Suprapubic skin (tissue), 4 donors: ENCODE measurements around the gene ZNF773. TPM values are rescaled to one million over a fixed set of nuclear protein-coding genes. Genes with fewer than 3 reads are reported as not detected.
A peak's percentile ranks its signal among the peaks of the same experiment; 100 is the strongest.
"Not testable (repeated sequence)": the region's sequence is repeated elsewhere in the genome, so short reads cannot be mapped to it uniquely, and the experiment has no call there.

ENCODE experiments used
- DNase-seq, 2 donors: peaks; one replicate each; pipeline ENCODE4 v3.0.0-alpha.2; 2019; ENCODE audit warnings: low spot score in 2 of 2
- H3K27ac ChIP-seq: fragments of 200-600 bp; sonication (generic); one replicate; pipeline ENCODE4 v1.5.1; 2019
- H3K27me3 ChIP-seq: fragments of 200-600 bp; sonication (generic); one replicate; pipeline ENCODE4 v1.5.1; 2019
- H3K36me3 ChIP-seq: fragments of 200-600 bp; sonication (generic); one replicate; pipeline ENCODE4 v1.5.1; 2019
- H3K4me1 ChIP-seq: fragments of 200-600 bp; sonication (generic); one replicate; pipeline ENCODE4 v1.5.1; 2019
- H3K4me3 ChIP-seq: fragments of 200-600 bp; sonication (generic); one replicate; pipeline ENCODE4 v1.5.1; 2019; ENCODE audit warnings: mild to moderate bottlenecking
- H3K9me3 ChIP-seq: fragments of 200-600 bp; sonication (generic); one replicate; pipeline ENCODE4 v1.5.1; 2019
- EP300 ChIP-seq: sonication (generic); formaldehyde crosslinking; IDR thresholded peaks from one replicate; pipeline ENCODE4 v1.6.1; 2017; ENCODE audit warnings: antibody characterized with exemption
- POLR2A ChIP-seq, 2 donors: fragments of 450-650 bp; IDR thresholded peaks; one replicate each; pipeline ENCODE4 v1.6.1; 2017; ENCODE audit warnings: antibody characterized with exemption in 2 of 2, mild to moderate bottlenecking in 2 of 2, moderate library complexity in 2 of 2
- POLR2AphosphoS5 ChIP-seq, 3 donors: sonication (generic); formaldehyde crosslinking; IDR thresholded peaks; one replicate each; pipeline ENCODE4 v1.6.1; 2017; ENCODE audit warnings: antibody characterized with exemption in 3 of 3
- WGBS: methylation state at CpG from one replicate; pipeline ENCODE4 v1.1.5; 2018; 5-methylcytosine and 5-hydroxymethylcytosine counted together
- total RNA-seq, 4 donors: library from RNA; depleted of rRNA; stranded (reverse); fragments of >200 nt; gene quantifications; one replicate each; pipeline ENCODE4 v1.1.0, GENCODE V29; 2016
- TF ChIP-seq, protein P1 (sequence below), 2 donors: fragments of 200-600 bp in 1 of 2; fragments of 450-650 bp in 1 of 2; sonication (generic) in 1 of 2; IDR thresholded peaks; one replicate each; pipeline ENCODE4 v1.5.1; 2016 to 2019; ENCODE audit warnings: antibody characterized with exemption in 2 of 2, mild to moderate bottlenecking in 1 of 2, moderate library complexity in 1 of 2

ZNF773 gene
- 10 to 100 TPM; 10.5 to 24.1 (median 16.2) TPM for total RNA-seq

- H3K27me3 ChIP-seq = not testable (repeated sequence)
- TF ChIP-seq POLR2AphosphoS5 (IDR thresholded peaks at IDR 0.05) (peak in 2 of 3 donors; percentile 56 to 88), POLR2A (IDR thresholded peaks at IDR 0.05) (peak in 1 of 2 donors; percentile 61)
Measured at GRCh38 chr19:57499680-57500395, at the start of gene ZNF773. TSS of gene ZNF773 (plus strand) at chr19:57499938. CDS start at chr19:57500081, 143 bp downstream.

DNA sequence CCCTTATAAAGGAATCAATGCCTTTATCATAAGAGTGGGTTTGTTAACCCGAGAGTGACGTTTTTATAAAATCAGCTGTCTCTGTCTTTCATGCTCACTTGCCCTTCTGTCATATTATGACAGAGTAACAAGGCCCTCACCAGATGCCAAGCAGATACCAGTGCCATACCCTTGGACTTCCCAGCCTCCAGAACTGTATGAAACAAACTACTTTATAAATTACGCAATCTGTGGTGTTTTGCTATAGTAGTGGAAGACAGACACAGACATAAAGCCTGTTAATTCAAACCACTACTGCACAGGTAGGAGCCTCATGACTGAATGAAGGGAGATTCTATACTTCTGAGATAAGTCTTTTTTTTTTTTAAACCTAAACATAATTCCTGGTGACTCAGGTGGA, 47.4 kb upstream of the ZNF773 start:
- Histone ChIP-seq H3K9me3 (peaks cover 32% of the 10 kb centered on the region), H3K4me3 (no peak overlapping the region), H3K36me3 (no peaks in the 10 kb centered on the region), H3K27me3 (no peaks in the 10 kb centered on the region), H3K4me1 (no peaks in the 10 kb centered on the region), H3K27ac (no peak overlapping the region)
- WGBS = 97% methylated on average over 3 of the region's 3 CpGs
- no peak for DNase-seq
- TF ChIP-seq POLR2AphosphoS5 (IDR thresholded peaks at IDR 0.05) (no peak), POLR2A (IDR thresholded peaks at IDR 0.05) (no peak), EP300 (no peak)
- TF ChIP-seq, protein P1, sequence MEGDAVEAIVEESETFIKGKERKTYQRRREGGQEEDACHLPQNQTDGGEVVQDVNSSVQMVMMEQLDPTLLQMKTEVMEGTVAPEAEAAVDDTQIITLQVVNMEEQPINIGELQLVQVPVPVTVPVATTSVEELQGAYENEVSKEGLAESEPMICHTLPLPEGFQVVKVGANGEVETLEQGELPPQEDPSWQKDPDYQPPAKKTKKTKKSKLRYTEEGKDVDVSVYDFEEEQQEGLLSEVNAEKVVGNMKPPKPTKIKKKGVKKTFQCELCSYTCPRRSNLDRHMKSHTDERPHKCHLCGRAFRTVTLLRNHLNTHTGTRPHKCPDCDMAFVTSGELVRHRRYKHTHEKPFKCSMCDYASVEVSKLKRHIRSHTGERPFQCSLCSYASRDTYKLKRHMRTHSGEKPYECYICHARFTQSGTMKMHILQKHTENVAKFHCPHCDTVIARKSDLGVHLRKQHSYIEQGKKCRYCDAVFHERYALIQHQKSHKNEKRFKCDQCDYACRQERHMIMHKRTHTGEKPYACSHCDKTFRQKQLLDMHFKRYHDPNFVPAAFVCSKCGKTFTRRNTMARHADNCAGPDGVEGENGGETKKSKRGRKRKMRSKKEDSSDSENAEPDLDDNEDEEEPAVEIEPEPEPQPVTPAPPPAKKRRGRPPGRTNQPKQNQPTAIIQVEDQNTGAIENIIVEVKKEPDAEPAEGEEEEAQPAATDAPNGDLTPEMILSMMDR (IDR thresholded peaks at IDR 0.05) = no peak

More at GRCh38 chr19:57499680-57500395, at the start of gene ZNF773:
- peak within 1 kb of the TSS; percentile 92 for H3K27ac ChIP-seq
- H3K9me3 ChIP-seq, H3K4me1 ChIP-seq: not testable (repeated sequence)
- H3K36me3 ChIP-seq = peaks cover 11% of the 10 kb centered on the region
- peak; percentile 97 for DNase-seq
- H3K4me3 ChIP-seq = peak within 1 kb of the TSS; percentile 77
- 3% methylated on average over 47 of the region's 69 CpGs for WGBS

DNA sequence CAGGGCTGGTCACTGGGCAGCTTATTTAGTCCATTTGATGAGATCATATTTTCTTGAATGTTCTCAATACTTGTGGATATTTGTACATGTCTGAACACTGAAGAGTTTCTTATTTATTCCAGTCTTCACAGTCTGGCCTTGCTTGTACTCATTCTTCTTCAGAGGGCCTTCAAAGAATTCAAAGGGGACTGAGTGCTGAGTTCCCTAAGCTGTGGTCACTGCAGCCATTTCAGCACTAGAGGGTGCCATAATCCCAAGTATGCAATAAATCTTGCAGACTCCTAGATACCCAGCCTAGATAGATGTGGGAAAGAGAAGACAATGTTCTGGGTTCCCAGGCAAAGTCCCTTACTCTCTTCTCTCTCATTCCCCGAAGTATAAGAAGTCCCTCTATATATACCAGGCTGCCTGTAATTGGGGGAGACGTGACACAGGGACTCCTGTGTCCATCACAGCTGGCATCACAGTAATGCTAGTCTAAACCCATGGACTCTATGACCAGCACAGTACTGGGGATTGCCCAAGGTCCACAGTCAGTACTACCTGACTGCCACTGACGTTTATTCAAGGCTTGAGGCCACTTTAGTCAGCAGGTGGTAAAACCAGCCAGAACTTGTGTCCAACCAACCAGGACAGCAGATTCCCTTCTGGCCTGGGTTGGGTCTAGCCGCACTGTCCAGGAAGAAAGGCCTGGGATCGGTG, 33.9 kb upstream of the ZNF773 start:
- Histone ChIP-seq H3K27ac (no peak overlapping the region), H3K4me3 (no peak overlapping the region), H3K4me1 (no peaks in the 10 kb centered on the region), H3K27me3 (no peaks in the 10 kb centered on the region), H3K36me3 (peaks cover 11% of the 10 kb centered on the region), H3K9me3 (peaks cover 60% of the 10 kb centered on the region)
- WGBS = 84% methylated on average over 4 of the region's 5 CpGs
- TF ChIP-seq POLR2A (IDR thresholded peaks at IDR 0.05) = no peak
- TF ChIP-seq EP300 = no peak
- TF ChIP-seq, protein P1 (IDR thresholded peaks at IDR 0.05) = no peak
- TF ChIP-seq POLR2AphosphoS5 (IDR thresholded peaks at IDR 0.05) = no peak
- DNase-seq = no peak

GRCh38 chr19:57466489-57466888, 33.2 kb upstream of the ZNF773 start:
- Histone ChIP-seq H3K27ac (no peak overlapping the region), H3K4me3 (no peak overlapping the region), H3K36me3 (peaks cover 11% of the 10 kb centered on the region), H3K4me1 (no peaks in the 10 kb centered on the region), H3K27me3 (no peaks in the 10 kb centered on the region), H3K9me3 (peaks cover 59% of the 10 kb centered on the region)
- DNase-seq = no peak
- 92% methylated on average over 5 of the region's 5 CpGs for WGBS
- TF ChIP-seq POLR2A (IDR thresholded peaks at IDR 0.05) (no peak), POLR2AphosphoS5 (IDR thresholded peaks at IDR 0.05) (no peak), EP300 (no peak)
- TF ChIP-seq, protein P1 (IDR thresholded peaks at IDR 0.05) = no peak

DNA sequence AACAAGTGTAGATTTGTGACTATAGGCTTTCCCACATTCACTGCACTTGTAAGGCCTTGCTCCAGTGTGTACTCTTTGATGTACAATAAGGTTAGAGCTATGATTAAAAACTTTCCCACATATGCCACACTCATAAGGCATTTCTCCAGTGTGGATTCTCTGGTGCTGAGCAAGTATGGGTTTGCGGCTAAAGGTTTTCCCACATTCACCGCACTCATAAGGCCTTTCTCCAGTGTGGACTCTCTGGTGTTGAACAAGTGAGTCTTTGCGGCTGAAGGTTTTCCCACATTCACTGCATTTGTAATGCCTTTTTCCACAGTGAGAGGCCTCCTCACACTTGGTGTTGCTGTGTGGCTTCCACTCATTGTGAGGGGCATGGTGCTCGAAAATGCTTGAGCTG, 26.1 kb upstream of the ZNF773 start:
- 96% methylated on average over 4 of the region's 4 CpGs for WGBS
- DNase-seq = no peak
- peaks cover 7% of the 10 kb centered on the region for H3K4me1 ChIP-seq
- H3K4me3 ChIP-seq = no peak overlapping the region
- TF ChIP-seq, protein P1 (IDR thresholded peaks at IDR 0.05) = no peak
- TF ChIP-seq EP300 = no peak
- TF ChIP-seq POLR2AphosphoS5 (IDR thresholded peaks at IDR 0.05) = no peak
- TF ChIP-seq POLR2A (IDR thresholded peaks at IDR 0.05) = no peak
- peaks cover 71% of the 10 kb centered on the region for H3K9me3 ChIP-seq
- peaks cover 34% of the 10 kb centered on the region for H3K36me3 ChIP-seq
- no peak overlapping the region for H3K27ac ChIP-seq
- H3K27me3 ChIP-seq = no peaks in the 10 kb centered on the region
